GM19395 (cell line): ENCODE data around the gene PBOV1.

ENCODE experiments used
- ATAC-seq: cut with Tn5 transposase; IDR thresholded peaks from one replicate; pipeline ENCODE4 v1.9.1; 2021; ENCODE audit warnings: mild to moderate bottlenecking, moderate library complexity; ENCODE audit not compliant: unreplicated experiment

PBOV1 gene

DNA sequence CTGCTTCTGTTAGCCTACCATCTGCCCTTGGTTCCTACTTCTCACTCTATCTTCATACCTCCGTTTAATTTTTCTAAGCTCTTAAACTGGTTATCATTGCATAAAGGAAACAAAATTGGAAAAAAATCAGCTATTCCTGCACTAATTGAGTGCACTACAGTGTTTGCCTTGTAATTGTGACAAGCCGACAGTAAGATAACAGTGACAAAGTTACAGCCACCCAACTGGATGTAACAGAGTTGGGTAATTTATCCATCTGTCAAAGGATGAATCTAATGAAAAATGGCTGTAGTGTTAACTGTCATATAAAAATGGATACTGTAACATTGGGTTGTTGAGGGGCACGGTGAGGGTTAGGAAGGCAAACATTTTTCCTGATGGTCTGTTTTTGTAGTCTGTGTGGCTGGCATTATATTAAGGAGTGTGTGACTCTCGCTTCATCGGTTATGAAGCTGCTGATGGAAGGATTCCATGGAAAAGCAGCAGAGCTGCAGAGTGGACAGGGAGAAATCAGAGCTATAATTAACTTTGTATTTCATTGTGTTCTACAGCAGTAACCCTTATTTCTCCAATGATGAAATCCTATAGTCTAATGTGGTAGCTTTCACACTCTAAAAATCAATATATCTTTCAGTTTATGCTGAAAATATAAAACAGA lies 12.7 kb downstream of the PBOV1 start:
- no peak for ATAC-seq

- no peak for ATAC-seq
Measured at GRCh38 chr6:138204792-138205384, 13.4 kb downstream of the PBOV1 start.

DNA sequence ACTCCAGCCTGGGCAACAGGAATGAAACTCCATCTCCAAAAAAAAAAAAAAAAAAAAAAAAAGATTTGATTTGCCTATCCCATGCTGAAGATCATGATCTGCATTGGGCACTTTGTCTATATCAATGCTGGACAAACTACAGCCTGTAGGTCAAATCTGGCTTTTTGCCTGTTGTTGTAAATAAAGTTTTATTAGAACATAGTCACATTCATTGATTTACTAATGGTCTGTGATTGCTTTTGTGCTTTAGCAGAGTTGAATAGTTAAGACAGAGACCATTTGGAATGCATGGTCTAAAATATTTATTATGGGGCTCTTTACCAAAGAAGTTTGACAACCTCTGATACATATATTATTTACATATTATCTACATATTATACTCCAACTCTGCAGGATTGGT lies 14.0 kb downstream of the PBOV1 start:
- ATAC-seq, result no peak

DNA sequence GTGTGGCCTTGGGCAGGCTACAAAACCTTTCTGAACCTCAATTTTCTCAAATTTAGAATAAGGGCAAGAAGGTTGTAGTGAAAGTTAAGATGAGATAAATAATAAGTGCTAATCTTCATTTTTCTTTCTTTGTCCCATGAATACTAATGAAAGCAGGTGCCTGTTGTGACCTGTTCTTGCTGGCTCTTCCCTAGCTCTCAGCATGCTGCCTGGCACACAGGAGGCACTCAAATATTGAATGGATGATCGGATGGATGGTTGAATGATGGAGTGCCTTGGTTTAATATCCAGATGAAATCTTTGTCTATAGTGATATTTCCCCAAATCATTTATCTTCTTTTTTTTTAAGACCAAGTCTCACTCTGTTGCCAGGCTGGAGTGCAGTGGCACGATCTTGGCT lies 15.0 kb downstream of the PBOV1 start:
- ATAC-seq, result no peak

DNA sequence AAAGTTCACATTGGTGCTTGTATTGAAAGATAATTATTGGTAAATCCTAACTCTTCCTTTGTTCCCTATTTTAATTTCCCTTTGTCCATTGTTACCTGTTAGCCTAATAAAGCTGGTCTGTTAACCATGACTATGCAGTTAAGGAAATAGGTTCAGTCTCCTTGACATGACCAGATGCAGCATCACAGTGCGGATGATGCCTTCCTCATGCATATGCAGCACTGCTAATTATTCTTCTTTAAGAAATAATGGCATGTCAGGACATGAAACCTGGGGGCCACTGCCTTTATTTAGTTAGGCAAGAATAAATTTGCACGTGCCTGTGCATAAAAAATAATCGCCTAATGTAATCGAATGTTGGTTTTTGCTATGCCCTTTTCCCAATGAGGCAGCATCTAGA lies 16.5 kb downstream of the PBOV1 start:
- ATAC-seq, result no peak

- ATAC-seq, result no peak
Measured at GRCh38 chr6:138198430-138199091, 19.7 kb downstream of the PBOV1 start.

GRCh38 chr6:138197570-138197969 lies 20.7 kb downstream of the PBOV1 start:
- ATAC-seq, result no peak

GRCh38 chr6:138196122-138196738 lies 22.1 kb downstream of the PBOV1 start:
- ATAC-seq, result no peak

- no peak for ATAC-seq
Measured at GRCh38 chr6:138194287-138194686, 24.0 kb downstream of the PBOV1 start.

GRCh38 chr6:138188278-138188941 lies 29.9 kb downstream of the PBOV1 start:
- ATAC-seq, result no peak

- ATAC-seq, result no peak
Measured at GRCh38 chr6:138187156-138187555, 31.1 kb downstream of the PBOV1 start.

DNA sequence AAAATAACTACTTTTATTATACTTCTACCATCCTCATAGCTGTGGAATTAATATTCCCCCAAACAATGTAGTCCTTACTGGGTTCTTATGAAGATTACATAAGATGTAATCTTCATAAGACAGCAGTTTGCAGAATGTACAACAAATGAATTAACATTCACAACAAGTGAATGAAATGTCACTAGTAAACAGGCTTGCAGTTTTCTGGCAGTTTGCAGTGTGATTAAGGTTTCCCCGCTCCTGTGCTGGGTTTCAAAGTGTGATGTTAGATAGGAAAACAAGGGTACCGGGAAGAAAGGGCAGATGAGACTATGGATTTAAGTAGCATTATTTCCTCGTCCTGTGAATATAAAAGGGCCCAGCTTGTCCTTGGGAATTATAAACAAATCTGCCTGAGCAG lies 34.1 kb downstream of the PBOV1 start:
- ATAC-seq, result no peak

GRCh38 chr6:138183790-138184134 lies 34.5 kb downstream of the PBOV1 start:
- no peak for ATAC-seq

DNA sequence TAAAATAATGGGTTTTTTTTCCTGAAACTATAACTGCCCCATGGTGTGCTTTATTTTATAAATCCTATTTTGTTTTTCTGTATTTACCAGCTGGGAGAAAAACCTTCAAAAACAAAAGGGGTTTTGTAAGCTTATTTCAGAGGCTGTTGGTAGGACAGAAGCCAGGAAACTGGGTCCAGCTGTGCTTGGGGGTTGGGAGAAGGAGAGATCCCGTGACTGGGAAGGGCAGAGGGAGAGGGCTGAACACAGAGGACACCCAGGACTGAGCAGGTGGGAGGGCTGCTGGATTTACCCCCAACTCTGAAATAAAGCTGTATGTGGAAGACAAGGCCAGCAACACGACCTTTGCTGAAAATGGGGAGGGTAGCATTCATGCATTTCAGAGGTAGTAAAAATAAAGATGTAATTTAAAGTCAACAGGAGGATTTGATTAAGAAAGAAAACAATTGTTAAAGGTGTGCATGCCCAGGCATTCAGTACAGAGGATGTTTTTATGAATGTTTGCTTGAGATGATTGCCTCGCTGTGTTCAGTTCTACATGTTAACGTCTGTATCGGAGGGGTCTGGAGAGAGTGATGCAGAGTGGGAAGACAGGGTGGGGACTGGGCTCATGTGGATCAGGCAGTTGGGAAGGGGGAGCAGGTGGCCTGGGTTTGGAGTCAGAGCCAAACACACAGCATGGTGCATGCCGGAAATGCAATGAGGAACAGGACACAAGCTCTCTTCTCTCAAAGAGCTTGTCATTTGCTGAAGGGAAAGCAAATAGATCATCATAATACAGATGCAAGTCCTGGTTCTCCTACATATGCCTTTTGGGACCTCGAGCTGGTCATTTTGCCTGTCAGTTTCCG lies 35.1 kb downstream of the PBOV1 start:
- no peak for ATAC-seq

- ATAC-seq, result no peak
Measured at GRCh38 chr6:138176652-138177232, 41.5 kb downstream of the PBOV1 start.

DNA sequence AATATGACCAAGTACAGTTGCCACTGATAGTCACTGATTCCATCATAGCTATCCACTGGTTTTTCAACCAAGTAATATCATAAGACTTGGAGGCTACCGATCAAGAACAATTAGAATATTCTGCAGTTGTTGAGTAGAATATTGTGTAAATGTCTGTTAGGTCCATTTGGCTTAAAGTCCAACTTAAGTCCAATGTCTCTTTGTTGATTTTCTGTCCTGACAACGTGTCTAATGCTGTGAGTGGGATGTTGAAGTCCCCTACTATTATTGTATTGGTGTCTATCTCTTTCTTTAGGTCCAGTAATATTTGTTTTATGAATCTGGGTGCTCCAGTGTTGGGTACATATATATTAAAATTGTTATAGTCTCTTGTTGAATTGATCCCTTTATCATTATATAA lies 42.7 kb downstream of the PBOV1 start:
- ATAC-seq, result no peak
